ENCODE measurements around the gene CAVIN1.

Gene CAVIN1

GRCh38 chr17:42413464-42414040 lies 9.5 kb downstream of the CAVIN1 start:
- no peaks in the 10 kb centered on the region for H3K36me3 Mint-ChIP-seq (ENCODE audit: low read depth)
- no peak overlapping the region for H3K4me3 Mint-ChIP-seq
- H3K27me3 Mint-ChIP-seq (ENCODE audit: low read depth, poor library complexity) = no peaks in the 10 kb centered on the region
- no peaks in the 10 kb centered on the region for H3K9me3 Mint-ChIP-seq
- H3K27ac Mint-ChIP-seq = no peak overlapping the region
- H3K4me1 Mint-ChIP-seq = no peaks in the 10 kb centered on the region
- no peak for DNase-seq
- TF ChIP-seq, protein P1, sequence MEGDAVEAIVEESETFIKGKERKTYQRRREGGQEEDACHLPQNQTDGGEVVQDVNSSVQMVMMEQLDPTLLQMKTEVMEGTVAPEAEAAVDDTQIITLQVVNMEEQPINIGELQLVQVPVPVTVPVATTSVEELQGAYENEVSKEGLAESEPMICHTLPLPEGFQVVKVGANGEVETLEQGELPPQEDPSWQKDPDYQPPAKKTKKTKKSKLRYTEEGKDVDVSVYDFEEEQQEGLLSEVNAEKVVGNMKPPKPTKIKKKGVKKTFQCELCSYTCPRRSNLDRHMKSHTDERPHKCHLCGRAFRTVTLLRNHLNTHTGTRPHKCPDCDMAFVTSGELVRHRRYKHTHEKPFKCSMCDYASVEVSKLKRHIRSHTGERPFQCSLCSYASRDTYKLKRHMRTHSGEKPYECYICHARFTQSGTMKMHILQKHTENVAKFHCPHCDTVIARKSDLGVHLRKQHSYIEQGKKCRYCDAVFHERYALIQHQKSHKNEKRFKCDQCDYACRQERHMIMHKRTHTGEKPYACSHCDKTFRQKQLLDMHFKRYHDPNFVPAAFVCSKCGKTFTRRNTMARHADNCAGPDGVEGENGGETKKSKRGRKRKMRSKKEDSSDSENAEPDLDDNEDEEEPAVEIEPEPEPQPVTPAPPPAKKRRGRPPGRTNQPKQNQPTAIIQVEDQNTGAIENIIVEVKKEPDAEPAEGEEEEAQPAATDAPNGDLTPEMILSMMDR (IDR thresholded peaks at IDR 0.05) = no peak

DNA sequence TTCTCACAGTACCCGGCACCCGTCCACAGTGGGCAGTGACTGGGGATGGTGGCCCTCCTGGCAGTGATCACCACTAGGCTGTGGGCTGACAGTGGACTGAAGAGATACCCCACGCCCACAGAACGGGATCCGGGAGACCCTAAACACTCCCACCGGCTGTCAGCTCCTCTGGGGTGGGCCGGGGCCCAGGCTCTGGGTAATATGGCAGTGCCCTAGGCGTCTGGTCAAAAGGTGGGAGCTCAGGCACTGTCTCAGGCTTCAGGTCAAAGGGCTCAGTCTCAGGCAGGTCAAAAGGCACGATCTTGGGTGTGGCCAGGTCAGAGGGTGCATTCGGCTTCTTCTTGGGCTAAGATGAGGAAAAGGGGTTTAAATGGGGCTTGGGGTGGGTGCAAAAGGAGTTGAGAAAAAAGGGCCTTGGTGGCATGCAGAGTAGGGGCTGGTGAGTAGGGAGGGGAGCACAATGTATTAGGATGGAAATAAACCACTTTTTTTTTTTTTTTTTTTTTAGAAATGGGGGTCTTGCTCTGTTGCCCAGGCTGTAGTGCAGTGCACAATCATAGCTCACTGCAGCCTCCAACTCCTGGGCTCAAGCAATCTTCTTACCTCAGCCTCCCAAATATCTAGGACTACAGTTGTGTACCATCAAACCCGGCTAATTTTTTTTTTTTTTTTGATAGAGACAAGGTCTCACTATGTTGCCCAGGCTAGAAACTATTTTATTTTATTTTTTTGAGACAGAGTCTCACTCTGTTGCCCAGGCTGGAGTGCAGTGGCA lies 11.0 kb downstream of the CAVIN1 start:
- H3K27ac Mint-ChIP-seq = no peak overlapping the region
- H3K4me3 Mint-ChIP-seq = no peak overlapping the region
- DNase-seq = no peak
- H3K27me3 Mint-ChIP-seq (ENCODE audit: low read depth, poor library complexity) = no peaks in the 10 kb centered on the region
- TF ChIP-seq, protein P1 (IDR thresholded peaks at IDR 0.05) = no peak
- peaks cover 11% of the 10 kb centered on the region for H3K4me1 Mint-ChIP-seq
- H3K9me3 Mint-ChIP-seq = no peaks in the 10 kb centered on the region
- no peaks in the 10 kb centered on the region for H3K36me3 Mint-ChIP-seq (ENCODE audit: low read depth)

DNA sequence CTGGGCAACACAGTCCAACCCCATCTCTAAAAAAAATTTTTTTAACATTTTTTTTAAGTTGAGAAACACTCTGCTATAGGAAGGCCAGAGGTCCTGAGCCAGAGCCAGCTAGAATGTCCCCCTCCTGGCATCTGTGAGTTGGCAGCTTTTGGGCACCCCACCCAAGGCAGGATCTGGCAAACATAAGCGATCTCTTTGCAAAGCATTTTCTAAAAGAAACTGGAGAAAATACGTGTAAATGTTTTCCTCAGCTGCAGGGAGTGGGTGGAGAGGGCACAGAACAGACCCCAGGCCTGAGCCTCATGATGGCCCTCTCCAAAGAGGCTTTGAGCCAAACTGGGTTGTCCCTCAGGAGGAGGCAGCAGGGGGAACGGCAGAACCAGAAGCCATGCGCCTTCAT lies 11.7 kb downstream of the CAVIN1 start:
- H3K27ac Mint-ChIP-seq = no peak overlapping the region
- H3K4me3 Mint-ChIP-seq = no peak overlapping the region
- H3K9me3 Mint-ChIP-seq = no peaks in the 10 kb centered on the region
- H3K36me3 Mint-ChIP-seq (ENCODE audit: low read depth) = no peaks in the 10 kb centered on the region
- TF ChIP-seq, protein P1 (IDR thresholded peaks at IDR 0.05) = no peak
- DNase-seq = no peak
- peaks cover 18% of the 10 kb centered on the region for H3K4me1 Mint-ChIP-seq
- H3K27me3 Mint-ChIP-seq (ENCODE audit: low read depth, poor library complexity) = peaks cover 4% of the 10 kb centered on the region

GRCh38 chr17:42410319-42410685 lies 12.8 kb downstream of the CAVIN1 start:
- Mint-ChIP-seq H3K27ac (no peak overlapping the region), H3K4me3 (no peak overlapping the region), H3K36me3 (ENCODE audit: low read depth) (no peaks in the 10 kb centered on the region), H3K9me3 (no peaks in the 10 kb centered on the region), H3K4me1 (peaks cover 18% of the 10 kb centered on the region), H3K27me3 (ENCODE audit: low read depth, poor library complexity) (peaks cover 4% of the 10 kb centered on the region)
- TF ChIP-seq, protein P1 (IDR thresholded peaks at IDR 0.05) = no peak
- no peak for DNase-seq

DNA sequence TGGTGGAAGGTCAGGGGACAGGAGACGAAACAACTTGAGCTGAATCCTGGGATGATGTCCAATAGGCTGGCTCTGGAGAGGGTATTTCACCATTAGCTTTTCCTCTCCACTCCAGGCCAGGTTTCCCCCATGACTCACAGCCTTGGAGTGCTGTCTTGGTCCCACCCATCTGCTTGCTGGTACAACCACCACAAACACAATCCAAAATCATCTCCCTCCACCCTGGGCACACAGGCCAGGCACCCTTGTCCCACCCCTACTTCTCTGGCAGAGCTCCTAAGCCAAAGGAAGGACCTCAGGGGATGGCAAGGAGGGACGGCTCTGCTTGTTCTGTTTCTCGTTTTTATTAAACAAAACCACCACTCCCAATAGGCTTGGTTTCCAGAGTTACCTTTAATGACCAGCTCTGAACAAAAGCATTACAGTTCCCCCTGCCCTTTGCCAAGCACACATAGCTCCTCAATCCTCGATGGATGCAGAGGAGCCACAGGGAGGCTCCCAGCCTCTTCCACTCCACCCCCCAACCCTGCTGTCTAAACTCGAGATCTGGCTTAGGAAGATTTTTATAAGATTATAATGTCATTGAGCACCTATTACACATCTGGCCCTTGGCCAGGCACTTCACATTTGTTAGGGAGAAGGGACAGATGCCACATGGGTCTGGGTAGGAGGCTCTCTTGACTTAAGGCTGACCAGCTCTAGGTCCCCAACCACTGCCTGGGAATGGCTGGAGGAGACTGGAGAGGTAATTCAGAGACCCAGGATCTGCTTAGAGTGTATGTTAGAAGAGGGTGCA lies 13.3 kb downstream of the CAVIN1 start:
- no peak for DNase-seq
- no peak overlapping the region for H3K27ac Mint-ChIP-seq

More for the DNA sequence above, 13.3 kb downstream of the CAVIN1 start:
- TF ChIP-seq, protein P1 (IDR thresholded peaks at IDR 0.05) = no peak
- Mint-ChIP-seq H3K36me3 (ENCODE audit: low read depth) (no peaks in the 10 kb centered on the region), H3K4me3 (no peak overlapping the region), H3K27me3 (ENCODE audit: low read depth, poor library complexity) (peaks cover 4% of the 10 kb centered on the region), H3K9me3 (no peaks in the 10 kb centered on the region), H3K4me1 (peaks cover 18% of the 10 kb centered on the region)

All from nephron progenitor cell (in vitro differentiated cells).